GM19238 (cell line): Measurements from ENCODE around the gene ARSI.

Source experiments
- DNase-seq: peaks from one replicate; pipeline ENCODE4 v3.0.0; 2011; ENCODE audit warnings: low spot score; ENCODE audit not compliant: insufficient read length

Gene ARSI

GRCh38 chr5:150327139-150327538 lies 24.4 kb upstream of the ARSI start:
- DNase-seq = no peak

GRCh38 chr5:150326707-150327106 lies 24.0 kb upstream of the ARSI start:
- DNase-seq = no peak

GRCh38 chr5:150325426-150325825 lies 22.7 kb upstream of the ARSI start:
- DNase-seq = no peak

- no peak for DNase-seq
These were observed 21.1 kb upstream of the ARSI start for GRCh38 chr5:150323819-150324218.

- DNase-seq = no peak
These were observed 20.4 kb upstream of the ARSI start for GRCh38 chr5:150323092-150323491.

GRCh38 chr5:150322202-150322601 lies 19.5 kb upstream of the ARSI start:
- DNase-seq = no peak

- DNase-seq = no peak
These were observed 19.1 kb upstream of the ARSI start for GRCh38 chr5:150321784-150322183.

GRCh38 chr5:150321211-150321610 lies 18.5 kb upstream of the ARSI start:
- DNase-seq = no peak

- DNase-seq = no peak
These were observed 17.4 kb upstream of the ARSI start for GRCh38 chr5:150320044-150320613.

GRCh38 chr5:150319484-150319790 lies 16.7 kb upstream of the ARSI start:
- no peak for DNase-seq

GRCh38 chr5:150318613-150319483 lies 16.1 kb upstream of the ARSI start:
- DNase-seq = no peak

- no peak for DNase-seq
These were observed 14.6 kb upstream of the ARSI start for GRCh38 chr5:150317048-150318003.

GRCh38 chr5:150316320-150316719 lies 13.6 kb upstream of the ARSI start:
- no peak for DNase-seq

GRCh38 chr5:150315245-150315644 lies 12.5 kb upstream of the ARSI start:
- no peak for DNase-seq

- no peak for DNase-seq
These were observed 11.4 kb upstream of the ARSI start for GRCh38 chr5:150313921-150314716.

GRCh38 chr5:150313501-150313900 lies 10.8 kb upstream of the ARSI start:
- DNase-seq = no peak

GRCh38 chr5:150312518-150312917 lies 9.8 kb upstream of the ARSI start:
- no peak for DNase-seq

- no peak for DNase-seq
These were observed 8.4 kb upstream of the ARSI start for GRCh38 chr5:150311015-150311692.

- DNase-seq = no peak
These were observed 7.5 kb upstream of the ARSI start for GRCh38 chr5:150310246-150310645.

- no peak for DNase-seq
These were observed 7.2 kb upstream of the ARSI start for GRCh38 chr5:150309886-150310239.
